ENCODE results near the gene AMMECR1.

DNA sequence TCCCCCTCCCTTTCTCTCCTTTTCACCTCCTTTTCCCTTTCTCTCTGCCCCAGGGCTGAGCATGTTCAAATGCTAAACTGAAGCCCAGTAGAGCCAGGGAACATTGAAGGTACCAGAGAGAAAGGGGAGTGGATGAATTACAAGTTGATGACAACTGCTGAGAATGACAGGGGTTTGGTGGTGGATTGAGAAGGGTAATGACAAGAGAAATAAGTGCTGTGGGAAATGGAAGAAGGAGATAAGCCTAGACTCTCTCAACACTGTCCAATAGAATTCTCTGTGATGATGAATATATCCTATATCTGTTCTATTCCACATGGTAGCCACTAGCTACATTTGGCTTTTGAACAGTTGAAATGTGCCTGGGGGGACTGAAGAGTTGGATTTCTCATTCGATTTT, 160.4 kb downstream of the AMMECR1 start:
- TF ChIP-seq CTCF (IDR thresholded peaks at IDR 0.05; ENCODE audit: low read length): no peak
- no peak for TF ChIP-seq EZH2 (optimal IDR thresholded peaks at IDR 0.05; ENCODE audit: low read depth, low read length)

Measured in MM.1S (cell line).